GM18507 (cell line): ENCODE results near the gene GPR82.
A peak's percentile ranks its signal among the peaks of the same experiment; 100 is the strongest.
"Not testable (repeated sequence)": the region's sequence is repeated elsewhere in the genome, so short reads cannot be mapped to it uniquely, and the experiment has no call there.

Experiments used
- DNase-seq: peaks from one replicate; pipeline ENCODE4 v3.0.0; 2011; ENCODE audit warnings: low read depth; ENCODE audit not compliant: insufficient read length; ENCODE audit errors: extremely low spot score
- FAIRE-seq: peaks from 2 replicates; lab custom pipeline; 2011; peaks lifted over from hg19 to GRCh38; lab: Jason Lieb, UNC

The GPR82 gene

GRCh38 chrX:41723826-41724225, at the start of gene GPR82:
Gene GPR82 (plus strand): TSS chrX:41724181. CDS start chrX:41727027, 2,846 bp downstream.
- FAIRE-seq: peak; percentile 77
- no peak for DNase-seq

- DNase-seq, FAIRE-seq: not testable (repeated sequence)
Measured at GRCh38 chrX:41676361-41676760, 47.6 kb upstream of the GPR82 start.

GRCh38 chrX:41677183-41678060, 46.6 kb upstream of the GPR82 start:
- DNase-seq: no peak
- no peak for FAIRE-seq

GRCh38 chrX:41684138-41684537, 39.8 kb upstream of the GPR82 start:
- FAIRE-seq (peak; percentile 48), DNase-seq (no peak)

GRCh38 chrX:41684940-41685339, 39.0 kb upstream of the GPR82 start:
- FAIRE-seq: no peak
- DNase-seq: no peak

- FAIRE-seq: peak; percentile 81
Measured at GRCh38 chrX:41686788-41687187, 37.2 kb upstream of the GPR82 start.

GRCh38 chrX:41688156-41688555, 35.8 kb upstream of the GPR82 start:
- DNase-seq (no peak), FAIRE-seq (no peak)

More at GRCh38 chrX:41686788-41687187, 37.2 kb upstream of the GPR82 start:
- DNase-seq: no peak

- FAIRE-seq: peak; percentile 58
Measured at GRCh38 chrX:41688835-41689234, 35.1 kb upstream of the GPR82 start, which contains the start of gene GPR34. Gene GPR34 (plus strand): TSS chrX:41688973. CDS start chrX:41695634, 6,661 bp downstream.

GRCh38 chrX:41689711-41690110, 34.3 kb upstream of the GPR82 start:
- FAIRE-seq: no peak
- no peak for DNase-seq

More at GRCh38 chrX:41688835-41689234, 35.1 kb upstream of the GPR82 start, which contains the start of gene GPR34:
- DNase-seq: no peak

GRCh38 chrX:41692162-41692749, 31.7 kb upstream of the GPR82 start:
- FAIRE-seq: peak; percentile 62
- no peak for DNase-seq

- FAIRE-seq: peak; percentile 42
Measured at GRCh38 chrX:41693024-41693423, 31.0 kb upstream of the GPR82 start.

GRCh38 chrX:41695426-41695825, 28.6 kb upstream of the GPR82 start:
- DNase-seq: no peak
- no peak for FAIRE-seq

More at GRCh38 chrX:41693024-41693423, 31.0 kb upstream of the GPR82 start:
- no peak for DNase-seq

- FAIRE-seq (peak; percentile 66), DNase-seq (no peak)
Measured at GRCh38 chrX:41703574-41704029, 20.4 kb upstream of the GPR82 start.

- no peak for FAIRE-seq
Measured at GRCh38 chrX:41705042-41705441, 18.9 kb upstream of the GPR82 start.

GRCh38 chrX:41705680-41706374, 18.2 kb upstream of the GPR82 start:
- DNase-seq: no peak
- FAIRE-seq: peak; percentile 97

More at GRCh38 chrX:41705042-41705441, 18.9 kb upstream of the GPR82 start:
- no peak for DNase-seq

- FAIRE-seq (peak; percentile 57), DNase-seq (no peak)
Measured at GRCh38 chrX:41707218-41707617, 16.8 kb upstream of the GPR82 start.

- no peak for FAIRE-seq
- DNase-seq: no peak
Measured at GRCh38 chrX:41708486-41708885, 15.5 kb upstream of the GPR82 start.

GRCh38 chrX:41711021-41711667, 12.8 kb upstream of the GPR82 start:
- no peak for DNase-seq
- no peak for FAIRE-seq

GRCh38 chrX:41716222-41716621, 7.8 kb upstream of the GPR82 start:
- FAIRE-seq (no peak), DNase-seq (no peak)
